H4 (cell line): Measurements from ENCODE around the gene C9. TPM values are rescaled to one million over a fixed set of nuclear protein-coding genes. Genes with fewer than 3 reads are reported as not detected.
"Not testable (repeated sequence)": the region's sequence is repeated elsewhere in the genome, so short reads cannot be mapped to it uniquely, and the experiment has no call there.

Experiments
- DNase-seq: peaks from one replicate; pipeline ENCODE4 v3.0.0-alpha.2; 2015; ENCODE audit warnings: low spot score
- total RNA-seq: library from RNA; depleted of rRNA; stranded (reverse); fragments of >200 nt; shearing (Covaris generic); gene quantifications from 2 replicates; pipeline ENCODE4 v1.2.3, GENCODE V29; 2014

The C9 gene
- total RNA-seq, 1 experiment from 2014 or later = not detected

DNA sequence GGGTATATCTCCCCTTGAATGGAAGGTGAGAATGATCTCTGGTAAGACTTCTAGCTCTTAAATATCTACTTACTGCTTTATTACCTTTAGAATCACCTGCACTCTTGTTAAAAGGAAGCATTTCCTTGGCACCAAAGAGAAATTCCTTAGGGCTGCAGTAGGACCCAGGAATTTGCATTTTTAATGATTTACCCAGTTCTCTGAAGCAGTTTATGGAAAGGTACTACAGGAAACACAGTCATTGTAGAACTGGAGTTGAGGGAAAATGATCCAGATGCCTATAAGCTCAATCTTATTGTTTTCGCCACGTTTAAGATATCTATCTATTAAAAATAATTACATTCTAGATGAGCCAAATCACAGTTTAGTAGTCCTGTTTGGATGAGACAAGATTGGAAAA, 9.5 kb upstream of the C9 start:
- no peak for DNase-seq

DNA sequence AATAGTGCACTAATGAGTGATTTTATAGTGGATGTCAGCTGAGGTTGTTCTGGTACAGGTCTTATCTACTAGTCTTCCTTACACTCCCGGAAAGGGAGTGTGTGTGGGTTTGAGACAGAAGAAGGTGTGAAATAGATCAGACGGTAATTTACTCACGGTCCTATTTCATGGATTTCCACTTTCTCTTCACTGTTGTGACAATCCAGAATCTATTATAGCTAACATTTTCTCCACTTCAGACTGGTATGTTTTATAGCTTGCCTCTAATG, 7.0 kb upstream of the C9 start:
- DNase-seq = no peak

DNA sequence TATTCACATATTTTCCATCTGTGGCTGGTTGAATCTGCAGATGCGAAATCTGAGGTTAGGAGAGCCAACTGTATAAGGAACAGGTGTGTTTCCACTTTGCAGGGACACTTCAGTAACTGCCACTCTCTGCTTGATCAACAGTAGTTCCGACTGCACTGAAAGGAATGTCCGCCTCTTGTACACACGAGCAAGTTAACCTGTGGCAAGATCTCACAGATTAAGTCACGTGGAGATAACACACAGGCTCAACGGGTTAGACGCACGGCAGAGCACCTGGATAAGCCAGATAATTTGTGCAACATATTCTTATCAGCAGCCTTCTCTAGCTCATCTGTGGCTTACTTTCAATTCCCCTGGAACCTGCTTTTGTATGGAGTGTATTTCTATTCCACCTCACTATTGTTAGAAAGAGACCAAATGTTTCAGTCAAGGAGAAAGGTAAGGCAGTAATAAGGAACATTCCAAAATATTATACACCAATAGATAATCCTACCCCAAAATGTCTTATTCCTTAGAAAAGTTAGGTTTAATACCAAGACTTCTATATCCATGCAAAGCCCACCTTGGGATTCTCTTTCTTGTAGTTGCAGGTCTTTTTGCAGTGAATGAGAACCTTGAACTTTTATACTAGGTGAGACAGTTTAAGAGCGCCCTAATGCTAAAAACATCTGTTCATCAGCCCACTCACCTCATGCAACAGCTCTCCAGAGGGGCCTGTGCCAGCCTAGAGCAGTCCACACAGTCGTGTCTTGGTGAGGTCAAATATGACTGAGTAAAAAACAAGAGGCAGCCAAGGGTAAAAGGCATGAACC, 6.5 kb upstream of the C9 start:
- no peak for DNase-seq

DNA sequence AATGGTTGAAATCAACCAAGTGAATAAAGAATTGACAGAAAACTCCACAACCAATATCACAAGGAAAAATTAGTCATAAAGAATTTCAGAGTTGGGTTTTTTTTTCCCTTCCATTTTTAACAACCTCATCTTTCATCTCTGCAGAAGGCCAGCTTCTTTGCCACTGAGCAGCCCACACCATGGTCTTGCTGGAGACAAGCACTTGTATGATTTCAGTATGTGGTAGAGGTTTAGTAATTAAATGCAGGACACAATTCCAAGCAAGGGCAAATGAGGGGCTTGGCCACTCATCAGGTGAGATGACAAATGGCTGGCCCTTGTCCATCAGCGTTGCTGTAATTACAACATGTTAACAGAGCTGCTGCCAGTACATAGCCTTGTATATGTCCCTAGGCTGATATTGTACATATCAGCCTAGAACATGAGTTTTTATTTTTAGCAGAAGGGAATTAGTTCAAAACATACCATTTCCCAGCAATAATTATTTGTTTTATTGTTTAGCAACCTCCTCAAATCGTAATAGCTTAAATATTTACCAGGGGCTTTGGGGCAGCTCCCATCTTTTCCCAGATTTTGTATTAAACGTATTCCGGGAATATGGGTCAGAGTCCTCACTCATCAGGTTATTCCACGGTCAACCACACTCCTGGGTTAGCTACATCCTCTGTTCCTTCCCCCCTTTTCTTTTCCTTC, 5.0 kb upstream of the C9 start:
- DNase-seq = no peak

DNA sequence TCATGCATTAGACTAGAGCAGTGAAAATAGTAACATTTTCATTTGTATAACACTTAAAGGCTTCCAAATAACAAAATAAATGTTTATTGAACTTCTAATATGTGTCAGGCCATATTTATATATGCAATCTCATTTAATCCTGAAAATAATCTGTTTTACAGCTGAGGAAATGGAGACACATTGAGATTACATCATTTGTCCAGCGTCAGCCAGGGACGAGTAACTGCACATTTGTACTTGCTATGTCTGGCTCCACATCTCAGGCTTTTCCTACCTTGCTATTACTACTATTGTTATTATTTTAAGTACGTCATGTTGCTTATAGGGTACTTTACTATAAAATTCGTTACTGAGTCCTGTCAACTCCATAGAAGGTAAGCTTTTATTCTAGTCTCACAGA, 3.8 kb upstream of the C9 start:
- DNase-seq = no peak

DNA sequence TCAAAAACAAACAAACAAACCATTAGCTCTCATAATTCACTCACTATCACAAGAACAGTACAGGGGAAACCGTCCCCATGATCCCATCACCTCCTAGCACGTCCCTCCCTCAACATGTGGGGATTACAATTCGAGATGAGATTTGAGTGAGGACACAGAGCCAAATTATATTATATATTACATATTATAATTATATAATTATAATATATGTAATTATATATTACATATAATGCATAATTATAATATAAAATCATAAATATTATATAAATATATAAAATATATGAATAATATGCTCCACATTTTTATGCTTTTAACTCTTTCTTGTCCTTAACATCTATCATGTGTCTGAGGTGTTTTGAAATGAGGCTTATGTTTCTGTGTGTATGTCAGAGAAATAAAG, 3.4 kb upstream of the C9 start:
- no peak for DNase-seq

DNA sequence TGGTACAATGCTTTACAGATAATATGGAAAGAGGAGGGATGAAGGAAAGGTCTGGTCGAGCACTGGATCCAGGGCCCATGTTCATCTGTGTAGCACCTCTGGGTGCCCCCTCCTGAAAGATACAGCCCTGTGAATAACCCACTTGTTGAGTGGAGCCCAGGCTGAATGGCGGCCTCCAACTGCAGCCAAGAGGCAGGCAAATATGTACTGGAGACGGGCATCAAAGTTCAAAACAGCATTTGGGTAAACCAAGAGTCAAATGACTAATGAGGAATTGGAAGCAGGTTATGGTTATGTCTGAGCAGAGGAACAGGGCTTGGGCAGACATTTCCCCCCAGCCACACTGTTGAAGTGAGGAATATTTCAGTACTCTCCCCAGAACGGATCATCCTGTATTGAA, 1.1 kb downstream of the C9 start:
- DNase-seq = no peak

DNA sequence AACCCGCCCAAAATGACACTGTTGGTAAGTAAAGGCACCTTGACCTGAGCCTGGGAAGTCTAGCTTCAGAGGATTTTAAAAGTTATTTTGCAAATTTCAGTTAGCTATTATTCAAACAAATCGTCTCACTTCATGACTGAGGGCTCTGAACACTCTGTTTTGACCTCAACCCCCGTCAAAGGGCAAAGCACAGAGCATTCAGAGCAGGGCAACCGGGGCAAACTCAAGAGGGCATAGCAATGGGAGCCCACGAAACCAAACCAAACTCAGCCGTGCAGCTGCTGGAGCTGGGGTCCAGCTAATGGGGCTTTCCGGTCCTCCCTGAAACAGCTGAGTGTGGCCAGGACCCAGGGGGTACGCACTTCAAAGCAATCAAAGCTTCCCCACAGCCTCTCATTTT, 1.6 kb downstream of the C9 start:
- DNase-seq = no peak

DNA sequence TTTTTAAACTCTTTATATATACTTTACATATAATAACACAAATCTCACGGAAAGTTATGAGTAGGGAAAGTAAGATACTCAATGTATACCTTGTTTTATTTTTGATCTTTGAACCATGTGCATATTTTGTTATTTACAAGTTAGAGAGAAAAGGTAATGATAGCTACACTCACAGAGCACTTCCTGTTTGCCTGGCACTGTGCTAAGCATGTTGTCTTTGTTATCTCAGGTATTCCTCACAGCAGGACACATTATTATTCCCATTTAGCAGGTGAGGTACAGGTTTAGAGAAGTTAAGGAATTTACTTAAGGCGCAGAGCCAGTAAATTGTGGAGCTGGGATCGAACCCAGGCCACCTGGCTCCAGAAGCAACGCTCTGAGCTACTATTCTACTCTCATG, 3.0 kb downstream of the C9 start:
- DNase-seq = no peak

DNA sequence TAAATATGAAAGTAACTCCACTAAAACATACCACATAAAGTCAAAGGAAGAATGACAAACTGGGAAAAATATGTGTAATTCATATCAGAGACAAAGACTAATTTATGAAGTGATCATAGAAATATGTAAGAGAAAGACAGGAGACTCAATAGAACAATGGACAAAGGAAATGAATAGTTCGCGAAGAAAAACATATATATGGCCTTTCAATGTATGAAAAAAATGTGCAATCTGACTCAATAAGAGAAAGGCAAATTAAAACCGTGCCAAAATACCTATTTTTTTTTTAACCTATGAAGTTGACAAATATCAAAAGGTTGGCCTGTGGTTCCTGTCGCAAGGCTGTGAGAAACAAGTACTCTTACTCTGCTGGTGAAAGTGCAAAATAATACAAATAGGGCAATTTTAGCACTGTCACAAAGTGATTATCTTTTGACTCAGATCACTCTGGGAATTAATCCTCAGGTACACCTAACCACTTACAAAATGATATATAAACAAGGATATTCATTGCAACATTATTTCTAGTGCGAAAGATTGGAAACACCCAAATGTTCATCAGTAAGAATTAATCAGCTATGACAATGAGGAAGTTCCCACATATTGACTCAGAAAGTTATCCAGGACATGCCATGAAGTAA, 3.7 kb downstream of the C9 start:
- no peak for DNase-seq

DNA sequence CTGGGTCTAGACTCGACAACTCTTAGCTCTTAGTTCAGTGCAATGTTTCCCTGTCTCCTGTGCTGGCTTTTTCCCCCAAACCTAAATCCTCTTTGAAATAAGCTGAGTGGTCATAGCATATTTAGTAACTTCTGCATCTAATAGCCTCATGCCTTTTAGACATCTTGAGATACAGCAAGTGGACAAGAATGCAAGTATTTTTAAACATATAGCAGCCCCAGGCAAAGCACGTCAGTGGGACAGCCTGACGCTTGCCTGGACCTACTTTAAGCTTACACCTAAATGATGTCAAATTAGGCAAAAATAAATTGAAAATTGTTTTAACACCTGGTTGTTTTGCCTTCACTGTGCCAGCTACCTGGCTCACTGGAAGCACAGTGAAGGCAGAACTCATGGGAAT, 8.0 kb downstream of the C9 start:
- no peak for DNase-seq

DNA sequence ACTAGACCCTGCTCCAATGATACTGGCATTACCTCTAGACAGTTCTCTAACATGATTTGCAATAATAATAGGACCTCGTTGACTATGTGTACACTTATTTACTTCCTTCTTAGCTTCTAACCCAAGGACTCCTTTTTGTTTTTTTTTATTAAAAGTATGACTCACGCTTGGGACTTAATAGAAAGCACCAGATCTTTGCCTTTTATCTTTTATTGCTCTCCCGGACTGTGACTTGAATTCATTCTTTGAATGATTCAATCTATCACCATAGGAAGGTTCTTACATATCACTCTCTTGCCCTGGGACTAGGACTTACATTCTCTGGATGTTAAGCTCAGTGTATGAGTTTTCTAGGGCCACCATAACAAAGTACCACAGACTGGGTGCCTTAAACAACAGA, 9.0 kb downstream of the C9 start:
- DNase-seq = no peak

DNA sequence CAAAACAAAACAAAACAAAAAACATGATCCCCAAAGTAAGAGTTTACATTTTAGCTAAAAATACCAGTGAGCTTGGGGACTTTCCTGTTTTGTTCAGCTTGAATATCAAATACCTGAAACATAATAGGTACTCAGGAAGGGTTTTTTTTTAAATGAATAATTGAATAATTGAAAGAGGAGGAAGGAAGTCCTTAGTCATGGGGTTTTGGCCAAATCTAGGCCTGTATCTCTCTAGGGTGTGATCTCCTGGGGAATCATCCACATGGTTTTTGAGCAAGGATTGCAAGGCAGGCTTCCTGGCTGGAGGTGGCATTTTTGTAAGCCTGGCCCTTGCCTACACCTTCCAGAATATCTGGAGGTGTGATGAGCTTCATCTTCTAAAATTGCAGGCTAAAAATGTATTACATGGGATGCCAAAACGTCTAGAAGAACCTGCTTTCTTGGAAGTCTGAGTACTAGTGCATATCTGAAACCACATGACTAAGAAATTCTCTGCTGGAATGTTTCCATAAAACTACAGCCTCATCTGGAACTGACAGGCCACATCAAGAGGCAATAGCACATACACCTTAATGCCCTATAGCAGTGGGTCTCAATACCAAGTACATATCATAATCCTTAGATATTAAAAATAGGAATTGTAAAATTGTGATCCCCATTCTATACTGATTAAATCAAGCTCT, 10.4 kb downstream of the C9 start:
- DNase-seq = no peak

DNA sequence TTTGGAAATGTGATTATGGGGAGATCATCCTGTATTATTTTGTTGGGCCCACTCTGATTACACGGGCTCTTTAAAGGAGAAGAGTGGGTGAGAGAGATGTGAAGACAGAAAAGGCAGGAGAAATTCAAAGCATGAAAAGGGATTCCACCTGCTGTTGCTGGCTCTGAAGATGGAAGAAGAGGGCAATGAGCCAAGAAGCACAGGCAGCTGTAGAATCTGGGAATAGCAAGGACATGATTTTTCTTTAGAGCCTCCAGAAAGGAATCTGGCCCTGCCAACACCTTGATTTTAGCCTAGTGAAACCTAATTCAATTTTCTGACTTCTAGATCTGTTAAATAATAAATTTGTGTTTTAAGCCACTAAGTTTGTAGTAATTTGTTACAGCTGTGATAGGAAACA, 11.3 kb downstream of the C9 start:
- no peak for DNase-seq

DNA sequence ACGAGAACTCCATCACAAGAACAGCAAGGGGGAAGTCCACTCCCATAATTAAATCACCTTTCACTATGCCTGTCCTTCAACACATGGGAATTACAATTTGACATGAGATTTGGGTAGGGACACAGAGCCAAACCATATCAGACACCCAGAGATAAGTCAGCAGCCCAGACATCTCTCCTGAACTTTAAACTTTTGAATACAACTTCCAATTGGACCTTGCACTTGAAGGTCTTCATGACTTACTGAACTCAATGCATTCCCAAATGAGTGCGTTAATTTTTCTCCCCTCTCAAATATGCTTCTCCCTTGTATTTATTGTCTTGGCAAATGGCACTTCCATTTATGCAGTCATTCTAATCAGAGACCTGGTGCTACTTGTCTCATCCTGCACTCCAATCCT, 12.1 kb downstream of the C9 start:
- no peak for DNase-seq

DNA sequence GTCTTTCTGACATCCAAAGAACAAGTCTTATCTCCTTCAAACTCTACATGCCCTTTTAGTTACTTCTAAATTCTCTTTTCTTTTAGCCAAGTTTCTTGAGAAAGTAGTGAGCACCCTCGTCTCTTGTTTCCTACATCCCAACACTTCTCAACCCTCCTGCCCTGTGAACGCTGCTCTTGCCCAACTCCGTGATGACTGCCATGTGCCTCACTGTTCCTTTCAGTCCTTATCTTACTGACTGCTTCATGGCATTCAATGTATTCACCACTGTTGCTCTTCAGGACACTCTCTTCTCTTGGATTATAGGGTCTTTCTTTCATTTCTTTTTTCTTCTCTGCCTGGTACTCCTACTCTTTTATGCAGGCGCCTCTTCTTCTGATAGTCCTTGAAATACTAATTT, 14.8 kb downstream of the C9 start:
- no peak for DNase-seq

DNA sequence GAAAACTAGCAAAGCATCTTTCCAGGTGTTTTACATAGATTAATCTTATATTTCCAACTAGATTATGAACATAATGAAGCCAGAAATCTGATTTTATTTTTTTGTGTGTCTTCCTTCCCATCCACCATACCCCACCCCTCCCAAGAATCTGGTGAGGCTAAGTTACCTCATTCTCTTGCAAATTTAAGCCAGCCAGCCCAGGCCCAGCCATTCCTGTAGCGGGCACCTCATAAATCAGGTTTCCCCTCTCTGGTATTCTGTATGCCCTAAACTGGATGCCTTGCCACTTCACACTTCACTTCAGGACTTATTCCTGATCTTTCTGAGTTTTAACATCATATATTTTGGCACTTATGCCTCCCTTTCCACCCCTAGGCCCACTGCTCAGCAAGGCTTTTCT, 21.8 kb downstream of the C9 start:
- no peak for DNase-seq

DNA sequence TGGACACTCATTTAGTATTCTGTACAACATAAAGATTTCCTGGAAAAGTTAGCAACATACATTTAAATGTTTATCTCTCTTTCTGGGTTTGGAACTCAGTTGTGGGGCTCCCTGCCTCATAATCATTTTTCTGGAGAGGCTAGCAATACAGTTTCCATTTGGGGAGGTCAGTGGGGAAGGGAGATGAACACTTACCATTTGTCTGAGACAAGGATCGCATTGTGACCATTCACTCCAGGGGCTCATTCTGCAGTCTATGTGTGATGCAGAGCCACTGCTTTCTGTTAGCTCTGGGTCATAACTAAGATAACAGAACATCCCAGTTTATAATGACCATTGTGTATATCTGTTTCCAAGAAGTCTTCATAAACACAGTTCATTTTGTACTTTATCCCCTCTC, 22.4 kb downstream of the C9 start:
- DNase-seq = no peak

DNA sequence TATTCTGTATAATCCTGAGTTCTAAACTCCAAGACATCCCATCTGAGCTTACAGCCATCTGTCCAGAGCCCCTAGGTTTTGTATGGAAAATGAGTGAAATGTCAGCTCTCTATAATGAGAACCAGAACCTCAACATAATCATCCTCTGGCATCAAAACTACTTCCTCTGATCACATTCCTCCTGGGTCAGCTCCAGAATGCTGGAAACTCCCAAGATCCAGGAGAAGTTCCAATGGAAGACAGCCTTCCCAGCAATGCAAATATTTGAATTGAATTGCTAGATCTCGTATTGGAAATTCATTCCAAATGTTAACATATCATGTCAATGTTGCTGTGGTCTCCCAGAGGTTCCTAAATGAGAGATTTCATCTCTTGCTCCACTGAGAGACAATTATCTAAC, 23.8 kb downstream of the C9 start:
- DNase-seq = no peak

DNA sequence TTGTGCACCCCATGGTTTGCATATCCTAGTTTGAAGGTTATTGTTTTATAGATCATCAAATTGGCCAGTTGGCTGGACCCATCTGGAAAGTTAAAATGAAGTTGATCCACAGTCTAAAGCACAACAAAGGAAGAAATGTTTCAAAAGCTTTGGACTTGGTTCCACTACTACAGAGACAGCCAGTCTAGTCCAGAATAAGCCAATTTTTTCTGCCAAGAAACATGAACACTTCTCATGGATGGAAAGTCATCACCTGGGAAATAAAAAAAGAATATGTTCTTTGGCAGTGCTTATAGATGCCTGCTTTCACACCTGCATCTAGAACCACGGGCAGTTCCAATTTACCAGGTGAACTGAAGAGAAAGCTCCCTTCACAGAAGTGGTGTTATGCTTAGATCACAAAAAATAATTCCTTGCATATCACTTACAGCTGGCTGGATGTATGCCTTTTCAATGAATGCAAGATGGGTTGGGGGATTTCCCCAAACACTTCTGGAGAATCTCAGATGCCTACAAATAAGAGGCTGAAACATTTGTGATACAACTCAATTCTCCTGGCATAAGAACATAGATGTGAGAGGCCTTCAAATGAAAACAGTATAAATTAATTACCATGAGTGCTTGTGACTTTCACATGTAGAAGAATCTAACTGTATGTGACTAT, 26.9 kb downstream of the C9 start:
- DNase-seq = no peak

DNA sequence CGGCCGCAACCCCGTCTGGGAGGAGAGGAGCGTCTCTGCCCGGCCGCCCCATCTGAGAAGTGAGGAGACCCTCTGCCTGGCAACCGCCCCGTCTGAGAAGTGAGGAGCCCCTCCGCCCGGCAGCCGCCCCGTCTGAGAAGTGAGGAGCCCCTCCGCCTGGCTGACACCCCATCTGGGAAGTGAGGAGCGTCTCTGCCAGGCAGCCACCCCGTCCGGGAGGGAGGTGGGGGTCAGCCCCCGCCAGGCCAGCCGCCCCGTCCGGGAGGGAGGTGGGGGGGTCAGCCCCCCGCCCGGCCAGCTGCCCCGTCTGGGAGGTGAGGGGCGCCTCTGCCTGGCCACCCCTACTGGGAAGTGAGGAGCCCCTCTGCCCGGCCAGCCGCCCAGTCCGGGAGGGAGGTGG, 30.0 kb downstream of the C9 start:
- not testable (repeated sequence) for DNase-seq

DNA sequence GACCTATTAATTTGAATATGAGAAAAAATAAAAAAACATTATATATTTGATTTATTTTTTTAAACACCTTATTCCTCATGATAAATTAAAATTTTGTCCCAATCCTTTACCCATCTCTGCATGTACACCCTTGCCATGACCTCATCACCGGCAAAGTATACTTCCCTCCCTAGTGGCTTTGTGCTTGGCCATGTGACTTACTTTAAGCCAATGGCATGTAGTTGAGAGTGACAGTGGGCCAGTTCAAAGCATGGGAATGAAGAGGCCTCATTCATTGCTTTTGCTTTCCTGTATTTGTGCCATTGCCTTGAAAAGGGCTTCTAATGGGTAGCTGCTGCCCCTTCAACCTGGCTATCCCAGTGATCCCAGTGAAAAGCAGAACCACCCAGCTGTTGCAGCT, 31.2 kb downstream of the C9 start:
- DNase-seq = no peak
